ENCODE measurements around the gene APOA5.

APOA5 gene

GRCh38 chr11:116791813-116792143 is at the start of gene APOA5:
Gene APOA5, minus strand, starts transcription at chr11:116791879. Its CDS starts 19 bp downstream, at chr11:116791860.
- no peak within 1 kb of the TSS for H3K4me3 ChIP-seq (ENCODE audit: low read depth, low read length)
- TF ChIP-seq CTCF (IDR thresholded peaks at IDR 0.05; ENCODE audit: low read depth, low read length), result no peak

GRCh38 chr11:116840746-116841296 is 49.1 kb upstream of the APOA5 start:
- TF ChIP-seq CTCF (IDR thresholded peaks at IDR 0.05; ENCODE audit: low read depth, low read length), result no peak
- H3K4me3 ChIP-seq (ENCODE audit: low read depth, low read length), result no peak overlapping the region

- no peak overlapping the region for H3K4me3 ChIP-seq (ENCODE audit: low read depth, low read length)
- peak; percentile 18; the same call in 1 of the 2 replicates for TF ChIP-seq CTCF (IDR thresholded peaks at IDR 0.05; ENCODE audit: low read depth, low read length)
Observed at GRCh38 chr11:116840224-116840745, 48.6 kb upstream of the APOA5 start.

GRCh38 chr11:116838321-116839084 is 46.8 kb upstream of the APOA5 start:
- H3K4me3 ChIP-seq (ENCODE audit: low read depth, low read length), result no peak overlapping the region
- no peak for TF ChIP-seq CTCF (IDR thresholded peaks at IDR 0.05; ENCODE audit: low read depth, low read length)

- no peak within 1 kb of the TSS for H3K4me3 ChIP-seq (ENCODE audit: low read depth, low read length)
Observed at GRCh38 chr11:116837231-116838091, 45.8 kb upstream of the APOA5 start, which contains the start of gene APOA1. Gene APOA1, minus strand, starts transcription at chr11:116837622. Its CDS starts 235 bp downstream, at chr11:116837387.

GRCh38 chr11:116836632-116836991 is 44.9 kb upstream of the APOA5 start:
- H3K4me3 ChIP-seq (ENCODE audit: low read depth, low read length), result no peak overlapping the region
- no peak for TF ChIP-seq CTCF (IDR thresholded peaks at IDR 0.05; ENCODE audit: low read depth, low read length)

More at GRCh38 chr11:116837231-116838091, 45.8 kb upstream of the APOA5 start, which contains the start of gene APOA1:
- no peak for TF ChIP-seq CTCF (IDR thresholded peaks at IDR 0.05; ENCODE audit: low read depth, low read length)

All from WI38 (cell line).